GM18873 (cell line): Measurements from ENCODE around the gene NEO1.
"Not testable (repeated sequence)": the region's sequence is repeated elsewhere in the genome, so short reads cannot be mapped to it uniquely, and the experiment has no call there.

Experiments
- ATAC-seq: cut with Tn5 transposase; IDR thresholded peaks from one replicate; pipeline ENCODE4 v1.9.1; 2021; ENCODE audit warnings: mild to moderate bottlenecking, moderate library complexity, moderate number of reproducible peaks; ENCODE audit not compliant: unreplicated experiment, low FRiP score

The NEO1 gene

DNA sequence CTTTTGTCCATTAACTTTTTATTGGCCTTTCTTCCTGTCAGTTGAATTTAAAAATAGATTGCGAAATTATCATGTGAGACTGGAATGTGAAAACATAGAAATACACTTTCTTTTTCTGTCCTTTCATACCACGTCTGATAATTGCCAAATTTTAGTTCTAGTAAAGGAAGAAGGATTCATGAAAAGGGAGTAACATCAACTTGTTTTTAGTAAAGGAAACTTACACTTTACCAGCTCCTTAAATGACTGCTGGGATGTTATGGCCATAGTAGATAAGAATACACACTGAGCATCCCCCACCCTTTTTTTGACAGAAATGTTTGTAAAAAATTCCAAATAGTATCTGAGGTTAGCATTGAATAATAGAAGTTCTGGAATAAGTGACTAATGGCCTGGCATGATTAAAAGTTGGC lies 137.9 kb downstream of the NEO1 start:
- no peak for ATAC-seq

DNA sequence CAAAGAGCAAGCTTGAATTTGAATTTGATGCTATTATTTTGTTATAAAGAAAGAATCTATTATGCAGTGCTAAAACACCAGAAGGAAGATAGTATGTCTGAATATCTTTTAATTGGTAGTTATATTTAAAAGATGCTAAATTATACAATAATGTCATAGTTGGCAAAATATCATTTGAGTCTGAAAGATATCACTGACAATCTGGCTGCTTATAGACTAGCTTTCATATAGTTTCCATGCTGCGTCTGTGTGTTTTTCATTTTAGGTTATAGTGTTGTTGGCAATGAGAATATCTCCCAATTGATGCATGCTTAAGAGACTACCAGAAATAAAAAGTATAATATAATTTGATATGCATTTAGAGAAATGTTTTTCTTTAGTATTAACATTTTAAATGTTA lies 142.9 kb downstream of the NEO1 start:
- no peak for ATAC-seq

DNA sequence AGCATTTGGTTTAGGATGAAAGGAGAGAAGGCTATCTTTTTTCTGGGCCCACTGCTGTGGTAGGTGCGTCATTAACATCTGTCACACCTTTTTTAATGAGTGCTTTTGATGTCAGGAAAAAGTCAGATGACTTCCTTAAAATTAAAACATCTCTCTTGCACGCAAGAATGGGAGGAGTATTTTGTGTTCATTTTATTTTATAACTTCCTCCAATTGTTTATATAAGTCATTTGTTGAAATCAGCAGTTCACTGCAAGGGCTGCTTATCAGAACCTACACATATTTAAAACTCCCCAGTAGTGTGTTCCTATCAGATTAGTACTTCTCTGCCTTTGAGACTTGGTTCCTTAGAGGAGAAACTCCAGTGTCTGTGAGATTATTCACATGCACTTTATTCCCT lies 143.8 kb downstream of the NEO1 start:
- no peak for ATAC-seq

DNA sequence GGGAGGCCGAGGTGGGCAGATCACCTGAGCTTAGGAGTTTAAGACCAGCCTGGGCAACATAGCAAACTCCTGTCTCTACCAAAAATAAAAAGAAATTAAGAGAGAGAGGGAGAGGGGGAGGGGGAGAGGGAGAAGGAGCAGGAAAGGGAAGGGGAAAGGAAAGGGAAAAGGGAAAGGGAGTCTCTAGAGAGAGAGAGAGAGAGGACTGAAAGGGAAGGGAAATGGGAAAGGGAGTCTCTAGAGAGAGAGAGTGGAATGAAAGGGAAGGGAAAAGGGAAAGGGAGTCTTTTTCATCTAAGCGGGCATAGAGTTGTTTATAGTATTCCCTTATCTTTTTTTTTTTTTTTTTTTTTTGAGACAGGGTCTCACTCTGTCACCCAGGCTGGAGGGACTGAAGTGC lies 148.1 kb downstream of the NEO1 start:
- ATAC-seq, result no peak

DNA sequence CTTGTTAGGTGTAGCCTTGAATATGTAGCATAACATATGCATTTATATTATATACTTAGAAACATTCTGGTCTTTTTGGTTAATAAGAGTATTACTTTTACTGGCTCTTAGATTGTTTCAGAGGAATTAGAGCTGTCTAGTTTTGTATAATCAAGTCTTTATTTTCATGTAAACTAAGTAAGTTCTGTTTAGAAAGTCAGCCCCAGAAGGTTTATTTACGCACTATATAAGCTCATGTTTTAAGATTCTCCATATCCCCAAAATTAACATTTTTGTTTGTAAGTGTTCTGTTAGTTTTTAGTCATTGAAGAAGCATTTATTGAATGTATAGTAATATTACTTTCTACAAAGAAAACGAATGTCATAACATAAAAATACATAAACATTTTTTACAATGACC lies 158.4 kb downstream of the NEO1 start:
- no peak for ATAC-seq

DNA sequence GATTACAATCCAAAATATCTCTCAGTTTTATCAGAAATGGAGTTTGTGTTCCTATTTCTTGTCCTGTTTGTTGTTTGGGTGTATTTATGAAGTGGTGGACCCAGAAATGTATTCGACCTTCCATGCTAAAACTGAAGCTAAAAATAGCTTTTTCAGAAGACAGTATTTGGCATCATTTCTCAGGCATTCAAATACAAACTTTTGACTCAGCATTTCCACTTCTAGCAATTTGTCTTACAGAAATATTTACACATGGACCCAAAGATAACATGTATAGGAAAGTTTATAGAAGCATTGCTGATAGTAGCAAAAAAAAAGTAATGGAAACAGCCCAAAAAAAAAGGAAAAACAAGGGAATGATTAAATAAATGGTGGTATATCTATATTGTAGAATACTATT lies 160.2 kb downstream of the NEO1 start:
- ATAC-seq, result no peak

DNA sequence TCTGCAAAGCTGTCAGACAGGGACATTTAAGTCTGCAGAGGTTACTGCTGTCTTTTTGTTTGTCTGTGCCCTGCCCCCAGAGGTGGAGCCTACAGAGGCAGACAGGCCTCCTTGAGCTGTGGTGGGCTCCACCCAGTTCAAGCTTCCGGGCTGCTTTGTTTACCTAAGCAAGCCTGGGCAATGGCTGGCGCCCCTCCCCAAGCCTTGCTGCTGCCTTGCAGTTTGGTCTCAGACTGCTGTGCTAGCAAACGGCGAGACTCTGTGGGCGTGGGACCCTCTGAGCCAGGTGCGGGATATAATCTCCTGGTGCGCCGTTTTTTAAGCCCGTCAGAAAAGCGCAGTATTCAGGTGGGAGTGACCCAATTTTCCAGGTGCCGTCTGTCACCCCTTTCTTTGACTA lies 169.2 kb downstream of the NEO1 start:
- ATAC-seq, result not testable (repeated sequence)

DNA sequence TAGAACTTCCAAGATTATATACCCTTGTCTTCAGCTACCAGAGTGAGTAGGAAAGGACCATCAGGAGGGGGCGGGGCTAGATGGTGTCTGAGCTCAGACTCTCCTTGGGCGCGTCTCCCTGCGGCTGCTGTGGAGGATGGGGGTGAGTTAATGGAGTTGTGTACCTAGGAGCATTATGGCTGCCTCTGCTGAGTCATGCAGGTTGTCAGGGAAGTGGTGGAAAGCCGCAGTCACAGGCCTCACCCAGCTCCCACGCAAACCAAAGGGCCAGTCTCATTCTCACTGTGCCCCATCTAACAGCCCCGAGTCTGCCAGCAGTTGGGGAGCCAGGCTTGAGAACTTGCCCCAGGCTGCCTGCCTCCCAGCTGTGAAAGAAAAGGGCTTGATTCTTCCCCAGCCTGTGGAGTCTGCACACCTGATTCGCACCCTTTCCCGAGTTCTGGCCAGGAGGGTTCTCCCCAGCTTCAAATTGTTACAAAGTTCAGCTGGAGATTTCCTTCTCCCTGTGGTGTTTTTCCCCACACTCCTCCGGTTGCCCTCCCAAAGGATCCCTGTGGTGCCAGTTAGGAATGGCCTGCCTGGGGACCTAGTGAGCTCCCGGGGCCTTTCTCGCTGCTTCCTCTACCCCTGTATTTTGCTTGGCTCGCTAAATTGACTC lies 173.2 kb downstream of the NEO1 start:
- no peak for ATAC-seq

DNA sequence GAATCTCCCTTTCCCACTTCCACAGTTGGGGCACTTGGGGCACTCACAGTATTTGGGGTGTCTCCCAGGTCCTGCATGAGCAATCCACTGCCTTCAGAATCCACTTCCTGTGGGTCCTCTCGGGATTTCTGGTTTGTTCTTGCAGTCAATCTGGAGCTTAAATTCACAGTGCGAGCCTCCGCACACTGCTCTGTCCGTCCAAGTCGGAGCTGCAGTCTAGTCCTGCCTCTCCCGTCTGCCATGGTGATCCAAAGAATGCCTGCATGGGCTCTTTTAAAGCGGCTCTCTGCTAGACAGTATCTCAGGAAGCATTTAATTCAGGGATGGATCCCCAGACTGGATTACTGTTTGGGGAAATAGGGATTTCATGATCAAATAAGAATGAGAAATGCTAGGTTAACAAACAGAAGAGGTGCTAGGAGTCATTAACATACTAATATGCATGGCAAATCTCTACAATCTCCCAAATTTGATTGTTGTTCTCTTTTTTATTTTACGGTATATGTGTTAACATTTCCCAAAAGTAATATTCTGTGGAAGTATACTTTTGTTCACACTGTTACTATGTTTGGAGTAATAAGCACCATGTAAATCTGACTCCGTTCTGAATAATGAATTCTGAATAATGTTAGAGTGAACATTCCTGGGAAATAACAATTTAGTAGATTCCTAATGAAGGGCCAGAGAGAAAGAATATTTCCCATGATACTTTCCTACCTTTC lies 174.0 kb downstream of the NEO1 start:
- ATAC-seq, result no peak

DNA sequence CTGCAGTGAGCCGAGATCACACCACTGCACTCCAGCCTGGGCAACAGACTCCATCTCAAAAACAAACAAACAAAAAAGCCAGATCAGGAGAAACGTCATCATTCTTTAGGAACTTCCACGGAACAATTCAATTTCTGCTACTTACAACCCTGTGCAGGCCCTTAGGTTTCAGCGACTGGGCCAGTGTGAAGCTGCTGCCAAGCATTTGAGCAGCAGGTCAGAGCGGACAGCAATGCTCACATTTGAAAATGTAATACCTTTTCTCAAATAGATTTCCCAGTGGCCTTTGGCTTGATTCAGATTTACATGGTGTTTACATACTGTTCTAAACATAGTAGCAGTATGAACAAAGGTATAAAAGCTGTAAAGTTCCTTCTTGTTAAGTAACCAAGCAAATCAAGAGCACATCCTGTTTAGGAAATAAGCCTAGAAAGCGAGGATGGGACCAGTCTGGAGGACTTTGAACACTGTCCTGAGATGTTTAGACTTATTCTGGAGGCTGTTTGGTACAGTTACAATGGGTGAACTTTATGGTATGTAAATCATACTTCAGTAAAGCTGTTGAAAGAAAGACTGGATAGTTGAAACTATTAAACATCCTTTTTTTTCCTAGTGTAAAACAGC lies 175.3 kb downstream of the NEO1 start:
- ATAC-seq, result no peak

DNA sequence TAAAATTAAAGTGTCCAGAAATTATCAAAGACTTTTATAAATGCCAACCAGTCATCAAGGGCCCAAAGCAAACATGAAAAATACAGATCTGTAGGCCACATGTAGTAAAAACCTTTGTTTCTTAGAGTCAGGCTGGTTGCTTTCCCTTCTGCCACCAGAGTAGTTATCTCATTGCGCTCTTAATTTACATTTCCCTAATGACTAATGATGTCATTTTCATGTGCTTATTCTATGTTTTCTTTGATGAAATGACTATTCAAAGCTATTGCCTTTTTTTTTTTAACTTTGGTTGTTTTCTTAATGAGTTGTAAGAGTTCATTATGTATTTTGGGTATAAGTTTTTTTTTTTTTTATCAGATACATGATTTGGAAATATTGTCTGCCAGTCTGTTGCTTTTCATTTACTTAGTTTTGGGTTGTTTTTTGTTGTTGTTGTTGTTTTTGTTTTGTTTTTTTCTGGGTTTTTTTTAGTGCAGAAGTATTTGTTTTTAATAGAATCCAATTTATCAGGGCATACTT lies 175.9 kb downstream of the NEO1 start:
- no peak for ATAC-seq

DNA sequence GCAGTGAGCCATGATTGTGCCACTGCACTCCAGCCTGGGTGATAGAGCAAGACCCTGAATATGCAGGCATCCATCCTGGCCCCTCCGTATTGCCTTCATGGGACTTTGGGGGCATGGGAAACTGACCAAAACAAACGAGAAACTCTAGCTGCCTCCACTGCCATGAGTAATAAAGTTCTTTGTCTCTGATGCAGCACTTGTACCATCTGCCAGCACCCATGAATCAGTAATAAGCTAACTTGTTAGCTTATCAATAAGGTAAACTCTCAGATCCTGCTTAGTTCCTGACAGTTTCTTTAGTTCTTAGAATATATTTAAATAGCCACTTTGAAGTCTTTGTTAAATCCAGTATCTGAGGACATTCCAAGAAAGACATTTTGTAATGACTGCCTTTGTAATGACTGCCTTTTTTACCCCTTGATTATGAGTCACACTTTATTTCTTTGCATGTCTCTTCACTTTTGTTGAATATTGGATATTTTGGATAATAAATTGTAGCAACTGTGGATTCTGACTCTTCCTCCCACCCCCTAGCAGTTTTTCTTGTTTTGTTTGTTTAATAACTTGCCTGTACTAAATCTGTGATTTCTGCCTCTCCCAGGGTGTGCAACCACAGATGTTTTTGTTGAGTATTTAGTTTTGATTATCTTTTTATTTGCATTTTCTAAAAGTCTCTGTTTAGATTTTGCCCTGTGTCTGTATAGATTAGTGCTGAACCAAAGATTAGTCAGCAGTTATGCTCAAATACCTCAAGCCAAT lies 179.6 kb downstream of the NEO1 start:
- ATAC-seq, result no peak

DNA sequence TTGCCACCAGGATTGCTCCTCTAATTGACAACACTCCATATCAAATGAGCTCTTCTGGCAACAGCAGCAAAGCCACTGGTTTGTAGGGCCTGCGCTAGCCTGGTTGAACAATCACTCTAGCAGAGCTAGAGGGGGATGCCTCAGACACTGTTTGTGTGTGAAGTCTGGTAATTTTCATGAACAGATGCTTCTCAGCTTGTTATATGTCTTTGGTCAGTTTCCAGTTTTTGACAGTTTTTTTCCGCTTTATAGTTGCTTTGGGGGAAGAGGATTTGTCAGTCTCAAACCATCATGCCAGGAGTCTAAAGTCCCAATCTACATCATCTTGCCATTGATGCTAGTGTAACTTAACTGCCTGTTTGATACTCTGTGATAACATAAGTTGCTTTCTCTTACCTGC lies 180.5 kb downstream of the NEO1 start:
- no peak for ATAC-seq

DNA sequence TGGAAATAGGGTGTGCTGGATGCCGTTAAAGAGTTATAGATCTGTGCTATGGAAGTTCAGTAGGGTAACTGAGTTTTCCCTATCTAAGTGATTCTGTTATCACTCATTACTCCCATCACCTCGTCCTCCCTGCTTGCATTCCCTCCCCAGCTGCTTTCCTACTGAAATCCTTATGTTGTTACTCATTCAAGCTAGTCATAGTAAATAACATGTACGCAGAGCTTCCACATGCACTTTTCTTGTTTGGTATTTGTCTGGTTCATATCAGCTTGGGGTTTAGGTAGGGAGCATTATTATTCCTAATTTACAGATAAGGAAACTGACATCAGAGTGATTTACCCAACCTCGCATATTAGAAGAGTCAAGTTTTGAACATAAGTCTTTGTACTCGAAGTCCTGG lies 181.4 kb downstream of the NEO1 start:
- no peak for ATAC-seq

DNA sequence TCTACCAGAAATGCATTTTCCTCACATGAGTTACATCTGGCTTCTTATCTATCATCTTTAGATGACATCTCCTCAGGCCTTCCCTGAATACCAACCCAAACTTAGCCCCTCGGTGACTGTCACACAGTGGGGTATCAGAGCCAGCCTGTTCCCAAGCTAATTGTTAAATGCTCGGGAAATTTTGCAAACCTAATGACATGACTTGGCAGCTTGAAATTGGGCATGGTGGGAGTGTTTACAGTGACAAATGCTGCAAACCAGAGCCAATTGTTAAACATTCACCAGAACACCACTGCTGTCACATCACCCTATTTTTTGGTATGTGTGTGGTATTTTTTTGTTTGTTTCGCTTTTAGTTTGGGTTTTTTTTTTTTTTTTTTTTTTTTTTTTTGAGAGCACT lies 185.6 kb downstream of the NEO1 start:
- ATAC-seq, result no peak

DNA sequence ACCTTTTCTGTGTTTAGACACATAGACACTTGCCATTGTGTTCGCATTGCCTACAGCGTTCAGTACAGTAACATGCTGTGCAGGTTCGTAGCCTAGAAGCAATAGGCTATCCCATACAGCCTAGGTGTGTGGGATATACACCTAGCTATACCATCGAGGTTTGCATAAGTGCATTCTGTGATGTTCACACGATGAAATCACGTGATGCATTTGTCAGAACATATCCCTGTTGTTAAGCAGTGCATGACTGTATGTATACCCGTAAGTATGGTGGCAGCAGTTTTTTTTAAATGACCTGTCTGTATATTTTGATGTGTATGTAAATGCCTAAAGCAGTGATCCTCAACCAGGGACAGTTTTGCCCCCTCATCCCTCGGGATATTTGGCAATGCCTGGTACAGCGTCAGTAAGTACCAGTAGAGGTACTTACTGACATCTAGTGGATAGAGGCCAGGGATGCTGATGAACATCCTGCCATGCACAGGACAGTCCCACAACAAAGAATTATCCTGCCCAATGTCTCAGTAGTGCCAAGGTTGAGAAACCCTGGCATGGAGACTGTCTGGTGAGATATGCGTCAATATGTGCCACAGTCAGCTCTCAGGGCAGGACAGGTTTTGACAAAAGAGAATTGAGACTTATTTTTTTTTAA lies 187.4 kb downstream of the NEO1 start:
- ATAC-seq, result no peak

DNA sequence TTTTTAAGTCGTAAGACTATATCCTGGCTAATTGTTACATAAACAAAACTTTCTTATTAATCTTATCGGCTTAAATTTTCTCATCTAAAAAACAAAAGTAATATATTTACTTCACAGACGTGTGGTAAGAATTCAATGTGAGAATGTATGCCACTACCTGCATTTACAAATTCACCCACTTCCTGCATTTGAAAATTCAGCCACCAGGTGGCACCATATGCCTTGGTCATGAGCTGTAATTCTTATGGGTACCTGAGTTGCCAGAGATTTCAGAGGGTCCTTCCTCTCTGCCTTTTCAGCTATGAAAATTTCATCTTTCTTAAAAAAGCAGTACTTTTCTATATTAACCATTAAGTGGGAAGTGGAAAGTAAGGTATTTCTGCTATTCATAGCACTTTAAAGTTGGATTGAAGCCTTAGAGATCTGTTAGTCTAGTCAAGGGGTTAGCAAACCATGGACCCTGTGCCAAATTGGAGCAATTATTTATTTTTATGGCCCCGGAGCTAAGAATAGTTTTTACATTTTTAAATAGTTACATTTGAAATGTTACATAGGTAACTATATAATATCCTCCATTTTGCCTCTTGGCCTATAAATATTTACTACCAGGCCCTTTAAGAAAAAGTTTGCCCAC lies 188.7 kb downstream of the NEO1 start:
- ATAC-seq, result no peak

DNA sequence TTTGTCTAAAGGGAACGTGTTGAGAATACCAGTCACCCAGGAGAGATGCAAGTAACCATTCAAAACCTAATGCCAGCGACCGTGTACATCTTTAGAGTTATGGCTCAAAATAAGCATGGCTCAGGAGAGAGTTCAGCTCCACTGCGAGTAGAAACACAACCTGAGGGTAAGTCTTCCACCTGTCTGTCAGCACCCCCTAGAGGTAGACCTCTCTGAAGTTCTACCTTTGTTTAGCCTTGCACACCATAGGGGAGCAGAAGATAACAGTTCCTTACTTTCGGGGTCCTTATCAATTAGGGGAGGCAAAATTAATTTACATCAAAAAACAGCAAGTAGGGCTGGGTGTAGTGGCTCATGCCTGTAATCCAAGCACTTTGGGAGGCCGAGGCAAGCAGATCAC lies 192.1 kb downstream of the NEO1 start:
- ATAC-seq, result no peak

DNA sequence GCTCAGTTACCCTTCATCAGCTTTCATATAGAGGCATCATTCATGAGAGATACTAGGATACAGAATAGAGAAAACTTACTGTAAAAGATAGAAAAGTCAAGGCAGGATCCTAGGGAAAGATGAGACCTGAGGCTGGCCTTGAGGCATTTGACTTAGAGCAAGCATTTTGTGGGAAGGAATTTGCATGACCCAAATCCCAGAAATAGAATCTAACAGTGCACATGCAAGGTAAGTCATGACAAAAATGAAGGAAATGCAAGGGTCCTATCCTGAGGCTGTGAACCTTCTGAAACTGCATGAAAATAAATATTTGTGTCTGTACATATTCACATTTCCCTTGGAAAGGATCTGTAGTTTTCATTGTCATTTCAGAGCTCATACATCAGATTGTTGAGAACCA lies 194.2 kb downstream of the NEO1 start:
- ATAC-seq, result no peak

DNA sequence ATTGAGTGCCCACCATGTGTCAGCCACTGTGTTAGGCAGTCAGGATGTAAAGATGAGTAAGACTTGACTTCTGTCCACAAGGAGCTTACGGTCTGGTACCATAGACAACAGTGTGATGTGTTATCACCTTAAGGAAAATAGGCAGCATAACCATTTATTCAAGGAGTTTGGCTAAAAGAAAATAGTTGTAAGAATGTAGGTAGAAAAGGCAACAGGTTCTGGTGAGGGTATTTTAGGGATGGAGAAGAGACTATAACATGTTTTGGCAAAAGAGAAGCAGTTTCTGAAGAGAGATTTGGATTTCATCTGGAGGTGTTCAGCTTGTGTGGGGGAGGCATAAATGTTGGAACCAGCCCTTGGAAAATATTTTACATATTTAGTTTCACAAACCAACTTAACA lies 194.6 kb downstream of the NEO1 start:
- no peak for ATAC-seq
